HepG2 (cell line): ENCODE results near the gene PCYT2. TPM values are rescaled to one million over a fixed set of nuclear protein-coding genes. Genes with fewer than 3 reads are reported as not detected.
A peak's percentile ranks its signal among the peaks of the same experiment; 100 is the strongest.

Experiments used
- ATAD3A ChIP-seq: sonication (generic); formaldehyde crosslinking; IDR thresholded peaks from 2 replicates; pipeline ENCODE4 v1.4.0; 2020; ENCODE audit warnings: missing genetic modification reagents
- MAZ ChIP-seq, 2 experiments: sonication (generic) in 1 of 2; formaldehyde crosslinking in 1 of 2; IDR thresholded peaks; 2 replicates each; pipeline versions ENCODE4 v1.5.0 to v1.6.1; 2012 to 2020; ENCODE audit warnings: low read depth in 2 of 2, mild to moderate bottlenecking in 2 of 2, borderline replicate concordance in 1 of 2, improper control_type of control experiment in 1 of 2, low read length in 1 of 2, missing genetic modification reagents in 1 of 2, moderate library complexity in 1 of 2
- NFIC ChIP-seq: IDR thresholded peaks from 2 replicates; pipeline ENCODE4 v1.6.1; 2012; ENCODE audit warnings: mild to moderate bottlenecking, low read length, inconsistent platforms
- NR2F6 ChIP-seq, 2 experiments: IDR thresholded peaks; 2 replicates each; pipeline ENCODE4 v1.6.1; 2016; ENCODE audit warnings: antibody characterized with exemption in 1 of 2, mild to moderate bottlenecking in 1 of 2
- STAT5B ChIP-seq: sonication (generic); formaldehyde crosslinking; IDR thresholded peaks from 2 replicates; pipeline ENCODE4 v1.4.0; 2020; ENCODE audit warnings: missing genetic modification reagents
- TOE1 ChIP-seq: sonication (generic); formaldehyde crosslinking; IDR thresholded peaks from 2 replicates; pipeline ENCODE4 v1.4.0; 2020; ENCODE audit warnings: mild to moderate bottlenecking, missing genetic modification reagents
- ZNF329 ChIP-seq: sonication (generic); formaldehyde crosslinking; IDR thresholded peaks from 2 replicates; pipeline ENCODE4 v1.9.0; 2021; ENCODE audit warnings: low read depth, mild to moderate bottlenecking, missing genetic modification reagents
- ZNF335 ChIP-seq: sonication (generic); formaldehyde crosslinking; IDR thresholded peaks from 2 replicates; pipeline ENCODE4 v1.4.0; 2020; ENCODE audit warnings: missing genetic modification reagents
- ZNF543 ChIP-seq: sonication (generic); formaldehyde crosslinking; IDR thresholded peaks from 2 replicates; pipeline ENCODE4 v1.4.0; 2020; ENCODE audit warnings: mild to moderate bottlenecking, missing genetic modification reagents
- ZNF777 ChIP-seq: sonication (generic); formaldehyde crosslinking; IDR thresholded peaks from 2 replicates; pipeline ENCODE4 v1.4.0; 2020; ENCODE audit warnings: missing genetic modification reagents
- polyA plus RNA-seq, 8 experiments: library from polyadenylated mRNA; depleted of rRNA in 3 of 8; stranded (reverse) in 7 of 8; unstranded in 1 of 8; fragments of >200 nt; fragmentation: Illumina TruSeq in 4 of 8; extraction: Trizol in 4 of 8; gene quantifications; 2 replicates each; pipeline versions ENCODE4 v1.2.1 to v1.2.3, GENCODE V29; 2011 to 2016; ENCODE audit warnings: low read depth in 4 of 8, missing spikeins in 1 of 8, mixed read lengths in 1 of 8; ENCODE audit not compliant: insufficient read depth in 1 of 8
- total RNA-seq, 5 experiments: library from RNA; depleted of rRNA; stranded (reverse); fragments of >200 nt; fragmentation: Illumina TruSeq; extraction: Trizol; gene quantifications; 2 replicates each; pipeline ENCODE4 v1.2.3, GENCODE V29; 2016; ENCODE audit warnings: low read depth in 1 of 5
- TF ChIP-seq, protein P1 (sequence below): sonication (generic); formaldehyde crosslinking; IDR thresholded peaks from 2 replicates; pipeline ENCODE4 v1.9.0; 2021; ENCODE audit warnings: missing genetic modification reagents, mild to moderate bottlenecking, borderline replicate concordance
- TF ChIP-seq, protein P2 (sequence below): sonication (generic); formaldehyde crosslinking; IDR thresholded peaks from 2 replicates; pipeline ENCODE4 v1.9.0; 2021; ENCODE audit warnings: missing genetic modification reagents, borderline replicate concordance
- TF ChIP-seq, protein P3 (sequence below): sonication (generic); formaldehyde crosslinking; IDR thresholded peaks from 2 replicates; pipeline ENCODE4 v1.4.0; 2020; ENCODE audit warnings: missing genetic modification reagents
- TF ChIP-seq, protein P4 (sequence below): sonication (generic); formaldehyde crosslinking; IDR thresholded peaks from 2 replicates; pipeline ENCODE4 v1.8.0; 2022; ENCODE audit warnings: mild to moderate bottlenecking, missing genetic modification reagents, borderline replicate concordance
- TF ChIP-seq, protein P5 (sequence below): sonication (generic); formaldehyde crosslinking; IDR thresholded peaks from 2 replicates; pipeline ENCODE4 v1.5.1; 2020; ENCODE audit warnings: mild to moderate bottlenecking, missing genetic modification reagents
- TF ChIP-seq, protein P6 (sequence below): sonication (generic); formaldehyde crosslinking; IDR thresholded peaks from 2 replicates; pipeline ENCODE4 v1.8.1; 2023; ENCODE audit warnings: missing genetic modification reagents, mild to moderate bottlenecking, borderline replicate concordance
- TF ChIP-seq, protein P7 (sequence below): sonication (generic); formaldehyde crosslinking; IDR thresholded peaks from 2 replicates; pipeline ENCODE4 v1.4.0; 2020; ENCODE audit warnings: missing genetic modification reagents

The PCYT2 gene
- total and polyA plus RNA-seq, 2 of the 13 experiments (the other 11 are each of a cell fraction or from before 2014, with no cell fraction given): 147 to 297 TPM

DNA sequence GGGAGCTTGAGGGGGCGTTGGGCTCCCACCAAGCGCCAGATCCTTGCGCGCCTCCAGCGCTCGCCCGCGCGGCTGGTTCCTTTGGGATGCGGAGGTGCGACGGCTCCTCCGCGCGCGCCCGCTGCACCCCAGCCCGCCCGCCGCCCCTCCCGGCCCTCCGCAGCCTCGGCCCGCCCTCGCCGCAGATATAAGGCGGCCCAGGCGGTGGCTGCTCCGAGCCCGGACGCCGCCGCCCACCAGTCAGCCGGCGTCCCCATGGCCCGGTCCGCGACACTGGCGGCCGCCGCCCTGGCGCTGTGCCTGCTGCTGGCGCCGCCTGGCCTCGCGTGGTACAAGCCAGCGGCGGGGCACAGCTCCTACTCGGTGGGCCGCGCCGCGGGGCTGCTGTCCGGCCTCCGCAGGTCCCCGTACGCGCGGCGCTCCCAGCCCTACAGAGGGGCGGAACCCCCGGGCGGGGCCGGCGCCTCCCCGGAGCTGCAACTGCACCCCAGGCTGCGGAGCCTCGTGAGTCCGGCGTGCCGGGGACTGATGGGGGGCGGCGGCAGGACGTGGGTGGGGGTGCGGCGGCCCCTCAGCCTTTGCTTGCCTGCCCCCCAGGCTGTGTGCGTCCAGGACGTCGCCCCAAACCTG lies 9.1 kb downstream of the PCYT2 start, which contains the start of gene NPB (continued):
- TF ChIP-seq, protein P1, sequence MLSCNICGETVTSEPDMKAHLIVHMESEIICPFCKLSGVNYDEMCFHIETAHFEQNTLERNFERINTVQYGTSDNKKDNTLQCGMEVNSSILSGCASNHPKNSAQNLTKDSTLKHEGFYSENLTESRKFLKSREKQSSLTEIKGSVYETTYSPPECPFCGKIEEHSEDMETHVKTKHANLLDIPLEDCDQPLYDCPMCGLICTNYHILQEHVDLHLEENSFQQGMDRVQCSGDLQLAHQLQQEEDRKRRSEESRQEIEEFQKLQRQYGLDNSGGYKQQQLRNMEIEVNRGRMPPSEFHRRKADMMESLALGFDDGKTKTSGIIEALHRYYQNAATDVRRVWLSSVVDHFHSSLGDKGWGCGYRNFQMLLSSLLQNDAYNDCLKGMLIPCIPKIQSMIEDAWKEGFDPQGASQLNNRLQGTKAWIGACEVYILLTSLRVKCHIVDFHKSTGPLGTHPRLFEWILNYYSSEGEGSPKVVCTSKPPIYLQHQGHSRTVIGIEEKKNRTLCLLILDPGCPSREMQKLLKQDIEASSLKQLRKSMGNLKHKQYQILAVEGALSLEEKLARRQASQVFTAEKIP (CRISPR knock-in tag): no peak
- TF ChIP-seq, protein P2, sequence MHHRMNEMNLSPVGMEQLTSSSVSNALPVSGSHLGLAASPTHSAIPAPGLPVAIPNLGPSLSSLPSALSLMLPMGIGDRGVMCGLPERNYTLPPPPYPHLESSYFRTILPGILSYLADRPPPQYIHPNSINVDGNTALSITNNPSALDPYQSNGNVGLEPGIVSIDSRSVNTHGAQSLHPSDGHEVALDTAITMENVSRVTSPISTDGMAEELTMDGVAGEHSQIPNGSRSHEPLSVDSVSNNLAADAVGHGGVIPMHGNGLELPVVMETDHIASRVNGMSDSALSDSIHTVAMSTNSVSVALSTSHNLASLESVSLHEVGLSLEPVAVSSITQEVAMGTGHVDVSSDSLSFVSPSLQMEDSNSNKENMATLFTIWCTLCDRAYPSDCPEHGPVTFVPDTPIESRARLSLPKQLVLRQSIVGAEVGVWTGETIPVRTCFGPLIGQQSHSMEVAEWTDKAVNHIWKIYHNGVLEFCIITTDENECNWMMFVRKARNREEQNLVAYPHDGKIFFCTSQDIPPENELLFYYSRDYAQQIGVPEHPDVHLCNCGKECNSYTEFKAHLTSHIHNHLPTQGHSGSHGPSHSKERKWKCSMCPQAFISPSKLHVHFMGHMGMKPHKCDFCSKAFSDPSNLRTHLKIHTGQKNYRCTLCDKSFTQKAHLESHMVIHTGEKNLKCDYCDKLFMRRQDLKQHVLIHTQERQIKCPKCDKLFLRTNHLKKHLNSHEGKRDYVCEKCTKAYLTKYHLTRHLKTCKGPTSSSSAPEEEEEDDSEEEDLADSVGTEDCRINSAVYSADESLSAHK (CRISPR knock-in tag): no peak
- TF ChIP-seq ZNF329 (CRISPR knock-in tag) (no peak), ATAD3A (no peak), STAT5B (CRISPR knock-in tag) (peak; percentile 15; the same call in 1 of the 2 replicates), ZNF777 (peak; percentile 86), NFIC (peak; percentile 29; the same call in 1 of the 2 replicates), TOE1 (no peak), MAZ (IDR thresholded peaks at IDR 0.05; ENCODE audit: borderline replicate concordance, low read depth, low read length) (no peak), MAZ (CRISPR knock-in tag; IDR thresholded peaks at IDR 0.05; ENCODE audit: low read depth) (0 out of 2 replicates have a peak, but pooled peaks have one; percentile 13), NR2F6 (IDR thresholded peaks at IDR 0.05) (no peak), NR2F6 (CRISPR knock-in tag; IDR thresholded peaks at IDR 0.05) (no peak), ZNF335 (CRISPR knock-in tag) (no peak), ZNF543 (CRISPR knock-in tag) (0 out of 2 replicates have a peak, but pooled peaks have one; percentile 24)
- TF ChIP-seq, protein P3, sequence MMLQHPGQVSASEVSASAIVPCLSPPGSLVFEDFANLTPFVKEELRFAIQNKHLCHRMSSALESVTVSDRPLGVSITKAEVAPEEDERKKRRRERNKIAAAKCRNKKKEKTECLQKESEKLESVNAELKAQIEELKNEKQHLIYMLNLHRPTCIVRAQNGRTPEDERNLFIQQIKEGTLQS: no peak; the same call in 1 of the 2 replicates
- TF ChIP-seq, protein P4, sequence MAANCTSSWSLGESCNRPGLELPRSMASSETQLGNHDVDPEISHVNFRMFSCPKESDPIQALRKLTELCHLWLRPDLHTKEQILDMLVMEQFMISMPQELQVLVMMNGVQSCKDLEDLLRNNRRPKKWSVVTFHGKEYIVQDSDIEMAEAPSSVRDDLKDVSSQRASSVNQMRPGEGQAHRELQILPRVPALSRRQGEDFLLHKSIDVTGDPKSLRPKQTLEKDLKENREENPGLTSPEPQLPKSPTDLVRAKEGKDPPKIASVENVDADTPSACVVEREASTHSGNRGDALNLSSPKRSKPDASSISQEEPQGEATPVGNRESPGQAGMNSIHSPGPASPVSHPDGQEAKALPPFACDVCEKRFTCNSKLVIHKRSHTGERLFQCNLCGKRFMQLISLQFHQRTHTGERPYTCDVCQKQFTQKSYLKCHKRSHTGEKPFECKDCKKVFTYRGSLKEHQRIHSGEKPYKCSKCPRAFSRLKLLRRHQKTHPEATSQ (CRISPR knock-in tag): peak; percentile 52; the same call in 1 of the 2 replicates
- TF ChIP-seq, protein P5, sequence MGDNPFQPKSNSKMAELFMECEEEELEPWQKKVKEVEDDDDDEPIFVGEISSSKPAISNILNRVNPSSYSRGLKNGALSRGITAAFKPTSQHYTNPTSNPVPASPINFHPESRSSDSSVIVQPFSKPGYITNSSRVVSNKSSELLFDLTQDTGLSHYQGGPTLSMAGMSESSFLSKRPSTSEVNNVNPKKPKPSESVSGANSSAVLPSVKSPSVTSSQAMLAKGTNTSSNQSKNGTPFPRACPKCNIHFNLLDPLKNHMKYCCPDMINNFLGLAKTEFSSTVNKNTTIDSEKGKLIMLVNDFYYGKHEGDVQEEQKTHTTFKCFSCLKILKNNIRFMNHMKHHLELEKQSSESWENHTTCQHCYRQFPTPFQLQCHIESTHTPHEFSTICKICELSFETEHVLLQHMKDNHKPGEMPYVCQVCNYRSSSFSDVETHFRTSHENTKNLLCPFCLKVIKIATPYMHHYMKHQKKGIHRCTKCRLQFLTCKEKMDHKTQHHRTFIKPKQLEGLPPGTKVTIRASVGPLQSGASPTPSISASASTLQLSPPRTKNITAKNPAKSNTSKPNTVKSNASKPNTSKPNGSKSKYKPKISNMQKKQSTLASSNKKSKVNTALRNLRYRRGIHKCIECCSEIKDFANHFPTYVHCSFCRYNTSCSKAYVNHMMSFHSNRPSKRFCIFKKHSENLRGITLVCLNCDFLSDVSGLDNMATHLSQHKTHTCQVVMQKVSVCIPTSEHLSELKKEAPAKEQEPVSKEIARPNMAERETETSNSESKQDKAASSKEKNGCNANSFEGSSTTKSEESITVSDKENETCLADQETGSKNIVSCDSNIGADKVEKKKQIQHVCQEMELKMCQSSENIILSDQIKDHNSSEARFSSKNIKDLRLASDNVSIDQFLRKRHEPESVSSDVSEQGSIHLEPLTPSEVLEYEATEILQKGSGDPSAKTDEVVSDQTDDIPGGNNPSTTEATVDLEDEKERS (CRISPR knock-in tag): 0 out of 2 replicates have a peak, but pooled peaks have one; percentile 49
- TF ChIP-seq, protein P6, sequence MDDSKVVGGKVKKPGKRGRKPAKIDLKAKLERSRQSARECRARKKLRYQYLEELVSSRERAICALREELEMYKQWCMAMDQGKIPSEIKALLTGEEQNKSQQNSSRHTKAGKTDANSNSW: 0 out of 2 replicates have a peak, but pooled peaks have one; percentile 28
- TF ChIP-seq, protein P7, sequence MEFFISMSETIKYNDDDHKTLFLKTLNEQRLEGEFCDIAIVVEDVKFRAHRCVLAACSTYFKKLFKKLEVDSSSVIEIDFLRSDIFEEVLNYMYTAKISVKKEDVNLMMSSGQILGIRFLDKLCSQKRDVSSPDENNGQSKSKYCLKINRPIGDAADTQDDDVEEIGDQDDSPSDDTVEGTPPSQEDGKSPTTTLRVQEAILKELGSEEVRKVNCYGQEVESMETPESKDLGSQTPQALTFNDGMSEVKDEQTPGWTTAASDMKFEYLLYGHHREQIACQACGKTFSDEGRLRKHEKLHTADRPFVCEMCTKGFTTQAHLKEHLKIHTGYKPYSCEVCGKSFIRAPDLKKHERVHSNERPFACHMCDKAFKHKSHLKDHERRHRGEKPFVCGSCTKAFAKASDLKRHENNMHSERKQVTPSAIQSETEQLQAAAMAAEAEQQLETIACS: peak; percentile 26; the same call in 1 of the 2 replicates
